Measurements from ENCODE around the gene LEKR1.
A peak's percentile ranks its signal among the peaks of the same experiment; 100 is the strongest.
"Not testable (repeated sequence)": the region's sequence is repeated elsewhere in the genome, so short reads cannot be mapped to it uniquely, and the experiment has no call there.

The LEKR1 gene

DNA sequence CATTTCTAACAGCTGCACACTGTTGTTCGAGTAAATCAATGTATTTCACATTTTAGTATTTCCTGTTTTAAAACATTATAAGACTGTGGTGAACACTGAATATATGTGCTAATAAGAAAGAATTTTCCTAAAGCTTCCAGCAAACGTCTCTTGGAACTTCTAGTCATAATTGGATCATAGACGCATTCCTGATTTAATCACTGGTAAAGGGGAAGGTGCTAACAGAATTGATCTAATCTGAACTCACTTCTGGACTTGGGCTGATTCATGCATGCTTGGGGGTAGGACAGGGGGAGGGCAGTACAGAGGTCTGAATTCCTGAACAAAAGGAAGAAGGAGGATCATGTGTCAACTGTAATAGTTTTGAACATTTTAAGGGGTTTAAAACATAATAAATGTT lies 7.3 kb upstream of the LEKR1 start:
- no peaks in the 10 kb centered on the region for H3K9me2 ChIP-seq (replicated peaks; ENCODE audit: insufficient read depth, low read length)
- H3K79me2 ChIP-seq (ENCODE audit: low read length) = no peaks in the 10 kb centered on the region
- no peak for DNase-seq
- H3K27me3 ChIP-seq (replicated peaks; ENCODE audit: insufficient read depth, low read length) = no peaks in the 10 kb centered on the region
- no peaks in the 10 kb centered on the region for H3K36me3 ChIP-seq (replicated peaks; ENCODE audit: insufficient read depth, low read length)
- H3K4me2 ChIP-seq (ENCODE audit: low read depth, low read length) = peak overlapping the region; percentile 16; the same call in 1 of the 2 replicates
- no peaks in the 10 kb centered on the region for H4K20me1 ChIP-seq (ENCODE audit: insufficient read depth, low read length)
- no peak overlapping the region for H3K9ac ChIP-seq (ENCODE audit: low read length)
- H3K9me3 ChIP-seq (replicated peaks; ENCODE audit: insufficient read depth, low read length) = no peaks in the 10 kb centered on the region
- no peak overlapping the region for H2AFZ ChIP-seq (ENCODE audit: low read length)
- H3F3A ChIP-seq (ENCODE audit: insufficient read depth, low read length) = peaks cover 30% of the 10 kb centered on the region
- no peak overlapping the region for H3K4me3 ChIP-seq (ENCODE audit: low read length)
- TF ChIP-seq, protein P1, sequence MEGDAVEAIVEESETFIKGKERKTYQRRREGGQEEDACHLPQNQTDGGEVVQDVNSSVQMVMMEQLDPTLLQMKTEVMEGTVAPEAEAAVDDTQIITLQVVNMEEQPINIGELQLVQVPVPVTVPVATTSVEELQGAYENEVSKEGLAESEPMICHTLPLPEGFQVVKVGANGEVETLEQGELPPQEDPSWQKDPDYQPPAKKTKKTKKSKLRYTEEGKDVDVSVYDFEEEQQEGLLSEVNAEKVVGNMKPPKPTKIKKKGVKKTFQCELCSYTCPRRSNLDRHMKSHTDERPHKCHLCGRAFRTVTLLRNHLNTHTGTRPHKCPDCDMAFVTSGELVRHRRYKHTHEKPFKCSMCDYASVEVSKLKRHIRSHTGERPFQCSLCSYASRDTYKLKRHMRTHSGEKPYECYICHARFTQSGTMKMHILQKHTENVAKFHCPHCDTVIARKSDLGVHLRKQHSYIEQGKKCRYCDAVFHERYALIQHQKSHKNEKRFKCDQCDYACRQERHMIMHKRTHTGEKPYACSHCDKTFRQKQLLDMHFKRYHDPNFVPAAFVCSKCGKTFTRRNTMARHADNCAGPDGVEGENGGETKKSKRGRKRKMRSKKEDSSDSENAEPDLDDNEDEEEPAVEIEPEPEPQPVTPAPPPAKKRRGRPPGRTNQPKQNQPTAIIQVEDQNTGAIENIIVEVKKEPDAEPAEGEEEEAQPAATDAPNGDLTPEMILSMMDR (IDR thresholded peaks at IDR 0.05; ENCODE audit: low read length) = no peak
- no peak for TF ChIP-seq EZH2phosphoT487 (IDR thresholded peaks at IDR 0.05; ENCODE audit: low read length)
- TF ChIP-seq EZH2 (optimal IDR thresholded peaks at IDR 0.05; ENCODE audit: low read depth, low read length) = no peak
- no peak overlapping the region for H3K27ac ChIP-seq (ENCODE audit: low read length)
- peaks cover 38% of the 10 kb centered on the region for H3K4me1 ChIP-seq (ENCODE audit: low read length)

- Histone ChIP-seq H3K4me1 (ENCODE audit: low read length) (peaks cover 38% of the 10 kb centered on the region), H2AFZ (ENCODE audit: low read length) (no peak overlapping the region), H4K20me1 (ENCODE audit: insufficient read depth, low read length) (no peaks in the 10 kb centered on the region), H3K4me3 (ENCODE audit: low read length) (no peak overlapping the region), H3K9ac (ENCODE audit: low read length) (no peak overlapping the region), H3K27ac (ENCODE audit: low read length) (no peak overlapping the region), H3F3A (ENCODE audit: insufficient read depth, low read length) (peaks cover 30% of the 10 kb centered on the region), H3K79me2 (ENCODE audit: low read length) (no peaks in the 10 kb centered on the region), H3K9me2 (replicated peaks; ENCODE audit: insufficient read depth, low read length) (no peaks in the 10 kb centered on the region), H3K27me3 (replicated peaks; ENCODE audit: insufficient read depth, low read length) (no peaks in the 10 kb centered on the region), H3K9me3 (replicated peaks; ENCODE audit: insufficient read depth, low read length) (no peaks in the 10 kb centered on the region), H3K4me2 (ENCODE audit: low read depth, low read length) (peak overlapping the region; percentile 36; the same call in 1 of the 2 replicates), H3K36me3 (replicated peaks; ENCODE audit: insufficient read depth, low read length) (no peaks in the 10 kb centered on the region)
- TF ChIP-seq, protein P1 (IDR thresholded peaks at IDR 0.05; ENCODE audit: low read length) = no peak
- TF ChIP-seq EZH2phosphoT487 (IDR thresholded peaks at IDR 0.05; ENCODE audit: low read length) (no peak), EZH2 (optimal IDR thresholded peaks at IDR 0.05; ENCODE audit: low read depth, low read length) (no peak)
- peak; percentile 57 for DNase-seq
Measured at GRCh38 chr3:156819842-156820691, 6.1 kb upstream of the LEKR1 start.

DNA sequence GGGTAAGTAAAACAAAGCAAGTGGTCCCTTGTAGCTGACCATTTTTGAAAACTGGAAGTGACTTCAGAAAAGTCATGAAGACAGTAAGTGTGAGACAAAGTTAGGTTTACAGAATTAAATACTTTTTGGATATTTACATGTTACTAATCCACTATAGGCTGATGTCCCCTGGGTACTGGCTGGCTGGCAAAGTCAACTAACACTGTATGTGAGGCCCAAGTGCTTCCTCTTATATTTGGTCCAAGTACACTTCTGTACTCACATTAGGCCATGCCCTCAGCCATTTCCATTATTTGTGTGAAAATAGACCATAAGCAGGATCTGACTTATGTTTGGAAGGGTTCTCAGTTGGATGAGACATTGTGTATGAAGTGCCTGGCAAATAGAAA lies 5.5 kb upstream of the LEKR1 start:
- Histone ChIP-seq H3K9me2 (replicated peaks; ENCODE audit: insufficient read depth, low read length) (no peaks in the 10 kb centered on the region), H4K20me1 (ENCODE audit: insufficient read depth, low read length) (no peaks in the 10 kb centered on the region), H3K4me1 (ENCODE audit: low read length) (peaks cover 38% of the 10 kb centered on the region), H3K79me2 (ENCODE audit: low read length) (no peaks in the 10 kb centered on the region), H3K9me3 (replicated peaks; ENCODE audit: insufficient read depth, low read length) (no peaks in the 10 kb centered on the region), H3K27me3 (replicated peaks; ENCODE audit: insufficient read depth, low read length) (no peaks in the 10 kb centered on the region), H3K4me2 (ENCODE audit: low read depth, low read length) (peak overlapping the region; percentile 36; the same call in 1 of the 2 replicates), H3F3A (ENCODE audit: insufficient read depth, low read length) (peaks cover 28% of the 10 kb centered on the region), H2AFZ (ENCODE audit: low read length) (no peak overlapping the region), H3K27ac (ENCODE audit: low read length) (no peak overlapping the region), H3K36me3 (replicated peaks; ENCODE audit: insufficient read depth, low read length) (no peaks in the 10 kb centered on the region), H3K4me3 (ENCODE audit: low read length) (no peak overlapping the region), H3K9ac (ENCODE audit: low read length) (no peak overlapping the region)
- TF ChIP-seq EZH2phosphoT487 (IDR thresholded peaks at IDR 0.05; ENCODE audit: low read length) (no peak), EZH2 (optimal IDR thresholded peaks at IDR 0.05; ENCODE audit: low read depth, low read length) (no peak)
- TF ChIP-seq, protein P1 (IDR thresholded peaks at IDR 0.05; ENCODE audit: low read length) = no peak
- DNase-seq = peak; percentile 39

DNA sequence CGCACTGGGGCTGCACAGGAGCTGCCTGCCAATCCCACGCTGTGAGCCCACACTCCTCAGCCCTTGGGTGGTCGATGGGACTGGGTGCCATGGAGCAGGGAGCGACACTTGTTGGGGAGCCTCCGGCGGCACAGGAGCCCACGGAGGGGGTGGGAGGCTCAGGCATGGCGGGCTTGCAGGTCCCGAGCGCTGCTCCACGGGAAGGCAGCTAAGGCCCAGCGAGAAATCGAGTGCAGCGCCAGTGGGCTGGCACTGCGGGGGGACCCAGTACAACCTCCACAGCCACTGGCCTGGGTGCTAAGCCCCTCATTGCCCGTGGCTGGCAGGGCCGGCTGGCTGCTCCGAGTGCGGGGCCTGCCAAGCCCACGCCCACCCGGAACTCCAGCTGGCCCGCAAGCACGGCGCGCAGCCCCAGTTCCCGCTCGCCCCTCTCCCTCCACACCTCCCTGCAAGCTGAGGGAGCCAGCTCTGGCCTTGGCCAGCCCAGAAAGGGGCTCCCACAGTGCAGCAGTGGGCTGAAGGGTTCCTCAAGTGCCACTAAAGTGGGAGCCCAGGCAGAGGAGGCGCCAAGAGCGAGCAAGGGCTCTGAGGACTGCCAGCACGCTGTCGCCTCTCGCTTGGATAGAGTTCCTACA lies 3.4 kb upstream of the LEKR1 start:
- not testable (repeated sequence) for H3K27me3 ChIP-seq (replicated peaks; ENCODE audit: insufficient read depth, low read length); H3K4me3 ChIP-seq (ENCODE audit: low read length); H3K36me3 ChIP-seq (replicated peaks; ENCODE audit: insufficient read depth, low read length); H3K79me2 ChIP-seq (ENCODE audit: low read length); H4K20me1 ChIP-seq (ENCODE audit: insufficient read depth, low read length); H3K27ac ChIP-seq (ENCODE audit: low read length); H3K9me2 ChIP-seq (replicated peaks; ENCODE audit: insufficient read depth, low read length); DNase-seq; H3K9ac ChIP-seq (ENCODE audit: low read length); H3K4me2 ChIP-seq (ENCODE audit: low read depth, low read length); H3F3A ChIP-seq (ENCODE audit: insufficient read depth, low read length); H2AFZ ChIP-seq (ENCODE audit: low read length); H3K9me3 ChIP-seq (replicated peaks; ENCODE audit: insufficient read depth, low read length)
- peaks cover 38% of the 10 kb centered on the region for H3K4me1 ChIP-seq (ENCODE audit: low read length)
